ENCODE results near the gene FRS3. TPM values are rescaled to one million over a fixed set of nuclear protein-coding genes. Genes with fewer than 3 reads are reported as not detected.

FRS3 gene
- total and polyA plus RNA-seq, 9 of the 15 experiments (the other 6 are each of a cell fraction or from before 2014, with no cell fraction given): 0.03 to 3.7 (median 1.6) TPM

GRCh38 chr6:41779788-41780550 is at the start of gene FRS3 (continued):
- TF ChIP-seq FOXM1 (IDR thresholded peaks at IDR 0.05; ENCODE audit: low read depth) (no peak), FOXM1 (CRISPR knock-in tag; IDR thresholded peaks at IDR 0.05; ENCODE audit: low read depth) (0 out of 2 replicates have a peak, but pooled peaks have one; percentile 71), FOSL1 (tag; conservative IDR thresholded peaks at IDR 0.05) (peak; percentile 54; the same call in 1 of the 2 replicates), ZNF395 (CRISPR knock-in tag; IDR thresholded peaks at IDR 0.05) (no peak), NR4A1 (CRISPR knock-in tag; IDR thresholded peaks at IDR 0.05) (no peak), NR4A1 (tag; IDR thresholded peaks at IDR 0.05) (no peak), ARID1B (IDR thresholded peaks at IDR 0.05) (peak; percentile 28; the same call in 1 of the 2 replicates), ZKSCAN1 (IDR thresholded peaks at IDR 0.05; ENCODE audit: low read depth, low read length) (peak; percentile 12; the same call in 1 of the 2 replicates), THAP12 (CRISPR knock-in tag; IDR thresholded peaks at IDR 0.05) (peak; percentile 99), HNRNPLL (IDR thresholded peaks at IDR 0.05; ENCODE audit: low read depth, low read length, poor library complexity, severe bottlenecking) (peak; percentile 45)

Data from K562 (cell line).